Prostate gland (tissue), 2 donors: ENCODE results near the gene VPS39.

Experiments used
- POLR2A ChIP-seq: fragments of 450-650 bp; IDR thresholded peaks from one replicate; pipeline ENCODE4 v1.6.1; 2016; ENCODE audit warnings: antibody characterized with exemption, mild to moderate bottlenecking
- POLR2AphosphoS5 ChIP-seq: sonication (generic); formaldehyde crosslinking; IDR thresholded peaks from one replicate; pipeline ENCODE4 v1.6.1; 2017; ENCODE audit warnings: antibody characterized with exemption
- TF ChIP-seq, protein P1 (sequence below), 4 experiments: fragments of 200-600 bp in 2 of 4; fragments of 450-650 bp in 2 of 4; sonication (generic) in 2 of 4; IDR thresholded peaks; 1 replicate in 3 of 4; 2 replicates in 1 of 4; pipeline ENCODE4 v1.5.1; 2016 to 2019; ENCODE audit warnings: antibody characterized with exemption in 4 of 4, mild to moderate bottlenecking in 2 of 4, moderate library complexity in 2 of 4

GRCh38 chr15:42128476-42128875 lies 79.6 kb downstream of the VPS39 start:
- TF ChIP-seq, protein P1, sequence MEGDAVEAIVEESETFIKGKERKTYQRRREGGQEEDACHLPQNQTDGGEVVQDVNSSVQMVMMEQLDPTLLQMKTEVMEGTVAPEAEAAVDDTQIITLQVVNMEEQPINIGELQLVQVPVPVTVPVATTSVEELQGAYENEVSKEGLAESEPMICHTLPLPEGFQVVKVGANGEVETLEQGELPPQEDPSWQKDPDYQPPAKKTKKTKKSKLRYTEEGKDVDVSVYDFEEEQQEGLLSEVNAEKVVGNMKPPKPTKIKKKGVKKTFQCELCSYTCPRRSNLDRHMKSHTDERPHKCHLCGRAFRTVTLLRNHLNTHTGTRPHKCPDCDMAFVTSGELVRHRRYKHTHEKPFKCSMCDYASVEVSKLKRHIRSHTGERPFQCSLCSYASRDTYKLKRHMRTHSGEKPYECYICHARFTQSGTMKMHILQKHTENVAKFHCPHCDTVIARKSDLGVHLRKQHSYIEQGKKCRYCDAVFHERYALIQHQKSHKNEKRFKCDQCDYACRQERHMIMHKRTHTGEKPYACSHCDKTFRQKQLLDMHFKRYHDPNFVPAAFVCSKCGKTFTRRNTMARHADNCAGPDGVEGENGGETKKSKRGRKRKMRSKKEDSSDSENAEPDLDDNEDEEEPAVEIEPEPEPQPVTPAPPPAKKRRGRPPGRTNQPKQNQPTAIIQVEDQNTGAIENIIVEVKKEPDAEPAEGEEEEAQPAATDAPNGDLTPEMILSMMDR (IDR thresholded peaks at IDR 0.05) = no peak
- TF ChIP-seq POLR2A = no peak
- TF ChIP-seq POLR2AphosphoS5 = no peak
